Limb (tissue), 2 donors: ENCODE results near the gene ZNF320.
"Not testable (repeated sequence)": the region's sequence is repeated elsewhere in the genome, so short reads cannot be mapped to it uniquely, and the experiment has no call there.

ENCODE experiments used
- DNase-seq, 2 donors: peaks; one replicate each; pipeline ENCODE4 v3.0.0-alpha.2; 2016; ENCODE audit errors: extremely low spot score in 2 of 2

ZNF320 gene

DNA sequence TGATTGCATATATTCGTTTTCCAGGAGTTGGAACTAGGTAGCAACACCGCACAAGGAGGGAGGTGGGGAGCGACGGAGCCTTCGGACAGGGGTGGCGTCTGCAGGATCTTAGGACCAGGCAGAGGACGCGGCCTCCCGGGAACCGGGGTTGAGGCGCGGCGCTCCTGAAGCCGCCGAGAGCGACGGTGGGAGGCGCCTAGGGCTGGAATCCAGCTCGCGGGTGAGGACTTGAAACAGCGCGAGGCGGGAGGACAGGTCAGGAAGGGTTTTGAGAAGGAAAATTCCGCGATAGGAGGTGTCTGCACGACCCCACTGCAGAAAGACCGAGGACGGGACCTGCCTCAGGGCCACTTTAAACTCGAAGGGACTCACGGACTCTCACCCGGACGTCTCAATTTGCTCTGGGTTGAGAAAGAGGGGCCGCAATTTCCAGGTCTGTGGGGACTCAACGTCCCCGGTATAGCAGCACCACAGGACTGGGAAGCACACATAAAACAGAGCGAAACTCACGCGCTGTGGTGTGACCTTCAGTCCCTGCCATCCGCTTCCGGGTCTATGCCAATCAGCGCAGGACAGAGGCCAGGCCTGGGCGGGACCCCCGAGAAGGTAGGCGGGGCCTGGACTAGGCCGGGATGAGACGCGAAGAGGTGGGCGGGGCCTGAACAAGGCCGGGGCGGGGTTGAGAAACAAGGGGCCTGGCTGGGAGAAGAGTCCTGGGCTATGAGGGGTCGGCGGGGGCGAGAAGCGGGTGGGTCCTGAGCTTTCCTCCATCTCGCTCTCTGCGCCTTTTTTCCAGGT, at the start of gene ZNF320:
Gene ZNF320, minus strand, starts transcription at position 498 of the 798 bp plus-strand sequence. CDS start 7,380 bp downstream, outside the sequence.
- peak; percentile 93 to 98 for DNase-seq

GRCh38 chr19:52946322-52947310, 49.2 kb upstream of the ZNF320 start:
- DNase-seq = peak; percentile 10 to 63

DNA sequence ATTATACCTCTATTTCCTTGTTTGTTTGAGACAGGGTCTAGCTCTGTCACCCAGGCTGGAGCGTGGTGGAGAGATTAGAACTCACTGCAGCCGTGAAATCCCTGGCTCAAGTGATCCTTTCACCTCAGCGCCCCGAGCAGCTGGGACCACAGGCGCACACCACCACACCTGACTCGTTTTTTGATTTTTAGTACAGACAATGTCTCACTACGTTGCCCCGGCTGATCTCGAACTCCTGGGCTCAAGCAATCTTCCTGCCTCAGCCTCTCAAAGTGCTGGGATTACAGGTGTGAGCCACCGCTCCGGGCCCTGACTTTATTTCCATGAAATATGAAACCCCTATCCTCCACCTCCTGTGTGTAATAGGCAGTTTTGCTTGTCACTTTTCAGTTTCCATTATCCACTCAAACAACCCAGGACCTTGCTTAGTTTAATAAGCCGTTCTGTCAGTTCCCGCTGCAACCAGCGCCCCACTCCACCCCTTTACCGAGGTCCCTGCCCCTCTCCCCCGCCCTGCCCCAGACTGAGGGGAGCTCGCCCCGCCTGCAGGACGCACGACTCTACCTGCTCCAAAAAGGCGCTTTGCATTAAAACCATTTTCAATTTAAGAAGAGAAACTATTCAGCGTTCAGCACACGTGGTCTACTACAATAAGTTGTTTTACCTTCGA, 48.4 kb upstream of the ZNF320 start:
- DNase-seq = no peak

DNA sequence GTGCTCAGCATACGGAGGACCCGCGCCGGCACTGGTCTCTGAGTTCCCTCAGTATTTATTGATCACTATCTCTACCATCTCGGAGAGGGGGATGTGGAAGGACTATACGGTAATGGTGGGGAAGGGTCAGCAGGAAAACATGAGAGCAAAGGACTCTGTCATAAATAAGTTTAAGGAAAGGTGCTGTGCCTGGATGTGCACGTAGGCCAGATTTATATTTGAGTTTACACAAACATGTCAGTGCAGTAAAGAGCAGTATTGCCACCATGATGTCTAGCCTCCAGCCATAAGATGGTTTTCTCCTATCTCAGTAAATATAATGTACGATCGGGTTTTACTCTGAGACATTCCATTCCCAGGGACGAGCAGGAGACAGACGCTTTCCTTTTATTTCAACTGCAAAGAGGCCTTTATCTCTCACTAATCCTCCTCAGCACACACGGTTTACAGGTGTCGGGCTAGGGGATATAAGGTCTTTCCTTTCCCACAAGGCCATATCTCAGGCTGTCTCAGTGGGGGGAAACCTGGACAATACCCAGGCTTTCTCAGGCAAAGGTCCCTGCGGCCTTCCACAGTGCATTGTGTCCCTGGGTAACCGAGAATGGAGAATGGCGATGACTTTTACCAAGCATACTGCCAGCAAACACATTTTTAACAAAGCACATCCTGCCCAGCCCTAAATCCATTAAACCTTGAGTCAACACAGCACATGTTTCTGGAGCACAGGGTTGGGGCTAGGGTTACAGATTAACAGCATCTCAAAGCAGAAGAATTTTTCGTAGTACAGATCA, 47.5 kb upstream of the ZNF320 start:
- DNase-seq = not testable (repeated sequence)

- no peak for DNase-seq
These were observed 46.6 kb upstream of the ZNF320 start for GRCh38 chr19:52943884-52944643.

- DNase-seq = no peak
These were observed 45.9 kb upstream of the ZNF320 start for GRCh38 chr19:52943134-52943883.

GRCh38 chr19:52942386-52943133, 45.1 kb upstream of the ZNF320 start:
- peak; percentile 73 to 94 for DNase-seq

DNA sequence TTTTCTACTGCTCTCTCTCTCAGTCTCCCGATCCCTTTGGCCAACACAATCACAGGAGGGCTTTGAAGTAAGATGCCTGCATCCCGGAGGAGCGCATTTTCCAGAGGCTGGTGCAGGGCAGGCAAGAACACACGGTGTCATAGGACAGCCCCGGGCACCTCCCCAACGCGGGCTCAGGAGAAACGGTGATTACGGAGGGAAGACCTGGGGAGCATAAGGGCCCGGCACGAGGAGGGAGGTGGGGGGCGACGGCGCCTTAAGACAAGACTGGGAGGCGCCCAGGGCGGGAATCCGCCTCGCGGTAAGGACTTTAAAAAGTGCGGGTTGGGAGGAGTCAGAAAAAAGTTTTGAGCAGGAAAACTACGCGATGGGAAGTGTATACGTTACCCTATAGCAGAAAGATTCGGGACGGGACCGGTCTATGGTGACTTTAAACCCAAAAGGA, 44.5 kb upstream of the ZNF320 start:
- DNase-seq = peak in 1 of 2 donors; percentile 55

DNA sequence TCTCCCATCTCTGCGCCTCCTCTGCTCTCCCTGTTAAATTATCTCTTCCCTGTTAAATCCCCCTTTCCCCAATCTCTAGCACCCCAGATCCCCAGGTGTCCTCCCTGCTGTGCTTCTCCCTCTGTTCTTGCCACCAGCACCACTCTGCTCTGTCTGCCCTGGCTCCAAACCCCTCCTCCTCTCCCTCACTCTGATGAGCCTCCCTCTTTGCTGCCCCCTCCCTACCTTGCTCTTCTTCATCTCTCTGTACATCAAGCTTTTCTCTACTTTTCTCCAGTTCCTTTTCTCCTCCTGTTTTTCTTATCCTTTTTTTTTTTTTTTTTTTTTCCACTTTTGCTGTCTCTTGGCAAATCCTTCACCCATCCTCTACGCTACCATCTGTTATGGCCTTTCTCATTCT, 44.1 kb upstream of the ZNF320 start:
- DNase-seq = not testable (repeated sequence)

DNA sequence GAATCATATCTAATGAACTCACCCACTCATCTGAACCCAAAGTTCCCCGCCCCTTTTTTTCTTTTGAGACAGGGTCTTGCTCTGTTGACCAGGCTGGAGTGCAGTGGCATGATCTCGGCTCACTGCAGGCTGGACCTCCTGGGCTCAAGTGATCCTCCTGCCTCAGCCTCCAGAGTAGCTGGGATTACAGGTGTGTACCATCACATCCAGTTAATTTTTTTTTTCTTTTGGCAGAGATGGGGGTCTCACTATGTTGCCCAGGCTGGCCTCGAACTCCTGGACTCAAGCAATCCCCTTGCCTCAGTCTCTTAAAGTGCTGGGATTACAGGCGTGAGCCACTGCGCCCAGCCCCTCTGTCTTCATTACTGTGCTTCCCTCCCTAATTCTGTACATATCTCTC, 43.5 kb upstream of the ZNF320 start:
- DNase-seq = not testable (repeated sequence)

- DNase-seq = no peak
These were observed 41.3 kb upstream of the ZNF320 start for GRCh38 chr19:52938761-52939160.

DNA sequence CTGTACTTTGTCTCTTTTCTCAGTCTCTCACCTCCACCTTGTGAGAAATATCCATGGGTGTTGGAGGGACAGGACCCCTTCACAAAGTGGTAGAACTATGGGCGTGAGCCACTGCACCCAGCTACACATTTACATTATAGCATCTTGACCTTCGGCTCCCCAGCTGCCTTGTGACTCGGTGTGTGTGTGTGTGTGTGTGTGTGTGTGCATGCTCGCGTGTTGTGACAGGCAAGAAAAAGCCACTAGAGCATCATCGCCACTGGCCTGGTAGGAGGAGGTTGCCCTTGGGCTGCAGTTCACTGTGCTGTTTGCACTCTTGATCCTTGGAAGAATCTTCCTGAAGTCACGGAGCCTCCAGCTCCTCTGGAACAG, 39.5 kb upstream of the ZNF320 start:
- no peak for DNase-seq

GRCh38 chr19:52936151-52936953, 38.9 kb upstream of the ZNF320 start:
- DNase-seq = no peak

- DNase-seq = no peak
These were observed 38.0 kb upstream of the ZNF320 start for GRCh38 chr19:52935434-52935833.

GRCh38 chr19:52924641-52925040, 27.2 kb upstream of the ZNF320 start:
- not testable (repeated sequence) for DNase-seq

DNA sequence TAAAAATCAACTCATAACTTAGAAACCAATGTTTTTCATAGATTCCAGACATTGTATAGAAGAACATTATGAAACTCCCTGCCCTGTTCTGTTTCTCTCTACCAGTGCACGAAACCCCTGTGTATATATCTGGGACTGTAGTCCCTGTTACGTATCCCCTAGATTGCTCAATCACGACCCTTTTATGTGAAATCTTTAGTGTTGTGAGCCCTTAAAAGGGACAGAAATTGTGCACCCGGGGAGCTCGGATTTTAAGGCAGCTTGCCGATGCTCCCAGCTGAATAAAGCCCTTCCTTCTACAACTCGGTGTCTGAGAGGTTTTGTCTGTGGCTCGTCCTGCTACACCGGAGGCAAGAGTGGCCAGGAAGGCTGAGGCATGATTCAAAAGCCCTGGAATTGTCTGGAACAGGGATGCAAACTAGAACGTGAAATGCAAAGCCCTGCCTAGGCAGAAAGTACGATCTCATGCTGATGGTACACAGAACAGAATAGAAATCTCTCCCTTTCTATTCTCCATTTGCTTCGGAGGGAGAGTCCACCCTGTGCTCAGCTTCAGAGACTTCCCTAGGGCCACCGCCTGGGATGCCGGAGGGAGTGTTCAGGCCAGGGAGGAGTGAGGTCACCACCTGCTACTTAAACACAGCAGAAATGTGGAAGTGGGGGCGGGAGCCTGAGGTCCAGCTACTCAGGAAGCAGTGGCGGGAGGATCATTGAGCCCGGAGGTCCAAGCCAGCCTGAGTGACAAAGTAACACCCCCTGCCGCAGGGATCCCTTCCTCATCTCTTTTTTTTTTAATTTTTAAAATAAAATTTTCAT, 26.6 kb upstream of the ZNF320 start:
- DNase-seq = no peak
